GM10266 (cell line): ENCODE results near the gene TOR1B.
"Not testable (repeated sequence)": the region's sequence is repeated elsewhere in the genome, so short reads cannot be mapped to it uniquely, and the experiment has no call there.

Experiments used
- DNase-seq: peaks from one replicate; pipeline ENCODE4 v3.0.0; 2012; ENCODE audit errors: extremely low spot score
- CTCF ChIP-seq: IDR thresholded peaks from 2 replicates; pipeline ENCODE4 v1.5.1; 2012; ENCODE audit warnings: mild to moderate bottlenecking, low read depth; ENCODE audit not compliant: control insufficient read depth, insufficient read depth; ENCODE audit errors: missing control alignments

The TOR1B gene

GRCh38 chr9:129785866-129786265, 17.1 kb upstream of the TOR1B start:
- TF ChIP-seq CTCF: no peak

GRCh38 chr9:129786481-129786880, 16.5 kb upstream of the TOR1B start:
- no peak for DNase-seq
- TF ChIP-seq CTCF: no peak

More at GRCh38 chr9:129785866-129786265, 17.1 kb upstream of the TOR1B start:
- DNase-seq: no peak

GRCh38 chr9:129794549-129794948, 8.4 kb upstream of the TOR1B start:
- no peak for DNase-seq
- TF ChIP-seq CTCF: no peak

- DNase-seq: not testable (repeated sequence)
Observed at GRCh38 chr9:129796029-129796428, 7.0 kb upstream of the TOR1B start.

- no peak for DNase-seq
Observed at GRCh38 chr9:129798973-129799372, 4.0 kb upstream of the TOR1B start.

DNA sequence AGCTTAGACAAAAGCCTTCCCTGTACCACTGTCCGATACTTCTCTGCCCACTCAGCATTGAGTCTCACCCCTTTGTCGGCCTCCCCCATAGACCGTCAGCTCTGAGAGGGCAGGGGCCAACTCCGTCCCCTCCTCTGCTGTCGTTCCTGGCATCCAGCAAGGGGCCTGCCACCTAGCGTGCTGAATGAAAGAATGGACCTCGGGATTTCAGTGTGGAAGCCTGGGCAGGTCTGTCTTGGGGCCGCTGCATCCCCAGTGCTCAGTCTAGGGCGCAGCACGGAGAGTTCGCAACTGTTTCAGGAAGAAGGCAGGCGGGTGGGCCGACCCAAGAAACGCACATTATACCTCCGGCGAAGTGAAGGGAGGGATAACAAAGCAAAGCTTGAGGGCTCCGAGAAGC, 1.5 kb upstream of the TOR1B start:
- no peak for DNase-seq
- TF ChIP-seq CTCF: no peak

More at GRCh38 chr9:129798973-129799372, 4.0 kb upstream of the TOR1B start:
- no peak for TF ChIP-seq CTCF

GRCh38 chr9:129803676-129804060, 684 bp downstream of the TOR1B start:
- no peak for DNase-seq
- no peak for TF ChIP-seq CTCF

- TF ChIP-seq CTCF: no peak
- no peak for DNase-seq
Observed at GRCh38 chr9:129806061-129806460, 3.1 kb downstream of the TOR1B start.
